WTC11 (cell line): ENCODE results near the gene CYP4X1. TPM values are rescaled to one million over a fixed set of nuclear protein-coding genes. Genes with fewer than 3 reads are reported as not detected.

Experiments
- ATAC-seq: fragments of 200-7000 bp; cut with Tn5 transposase; 2 replicates; pipeline ENCODE4 v1.10.0; 2021; ENCODE audit warnings: mild to moderate bottlenecking, moderate library complexity
- CTCF ChIA-PET: fragments of 300-600 bp; sonication (Branson Sonifier 250); formaldehyde crosslinking; loops from one replicate; lab custom pipeline; 2021; ENCODE audit warnings: antibody characterized with exemption; lab: Charles Lee
- POLR2A ChIA-PET: fragments of 350-600 bp; sonication (Branson Sonifier 250); formaldehyde crosslinking; loops from one replicate; lab custom pipeline; 2021; ENCODE audit warnings: antibody characterized with exemption; lab: Charles Lee
- DNase-seq: peaks from one replicate; pipeline ENCODE4 v3.0.0; 2021; ENCODE audit warnings: low spot score
- H3K27ac Mint-ChIP-seq: 2 replicates; pipeline ENCODE4 v1.8.0; 2021; ENCODE audit warnings: mixed read lengths
- H3K27me3 Mint-ChIP-seq: 2 replicates; pipeline ENCODE4 v1.8.0; 2021; ENCODE audit warnings: low read depth, mild to moderate bottlenecking, moderate library complexity, mixed read lengths
- H3K36me3 Mint-ChIP-seq: 2 replicates; pipeline ENCODE4 v1.8.0; 2021; ENCODE audit warnings: mixed read lengths
- H3K4me1 Mint-ChIP-seq: 2 replicates; pipeline ENCODE4 v1.8.0; 2022; ENCODE audit warnings: mixed read lengths
- H3K4me3 Mint-ChIP-seq: 2 replicates; pipeline ENCODE4 v1.8.0; 2021; ENCODE audit warnings: mild to moderate bottlenecking, moderate library complexity, mixed read lengths
- H3K9me3 Mint-ChIP-seq: 2 replicates; pipeline ENCODE4 v1.8.0; 2021; ENCODE audit warnings: mixed read lengths
- ARID4B ChIP-seq: sonication (generic); formaldehyde crosslinking; IDR thresholded peaks from 2 replicates; pipeline ENCODE4 v1.8.0; 2023; ENCODE audit warnings: missing genetic modification reagents, mild to moderate bottlenecking, borderline replicate concordance
- ATF1 ChIP-seq: sonication (generic); formaldehyde crosslinking; IDR thresholded peaks from 2 replicates; pipeline ENCODE4 v1.8.1; 2023; ENCODE audit warnings: mild to moderate bottlenecking, moderate library complexity, missing genetic modification reagents
- CBFB ChIP-seq: sonication (generic); formaldehyde crosslinking; IDR thresholded peaks from 2 replicates; pipeline ENCODE4 v1.8.1; 2022; ENCODE audit warnings: mild to moderate bottlenecking, low read depth, missing genetic modification reagents
- E2F1 ChIP-seq: sonication (generic); formaldehyde crosslinking; IDR thresholded peaks from 2 replicates; pipeline ENCODE4 v1.8.0; 2022; ENCODE audit warnings: mild to moderate bottlenecking, missing genetic modification reagents
- ELF4 ChIP-seq: sonication (generic); formaldehyde crosslinking; IDR thresholded peaks from 2 replicates; pipeline ENCODE4 v1.8.1; 2022; ENCODE audit warnings: low read depth, mild to moderate bottlenecking, moderate library complexity, missing genetic modification reagents
- FOXP4 ChIP-seq: sonication (generic); formaldehyde crosslinking; IDR thresholded peaks from 2 replicates; pipeline ENCODE4 v1.8.0; 2022; ENCODE audit warnings: mild to moderate bottlenecking, missing genetic modification reagents
- GRHL2 ChIP-seq: fragments of 250-450 bp; sonication (Bioruptor Pico); IDR thresholded peaks from 2 replicates; pipeline ENCODE4 v1.8.0; 2022; ENCODE audit warnings: mild to moderate bottlenecking, moderate library complexity; ENCODE audit not compliant: insufficient replicate concordance, severe bottlenecking
- JAZF1 ChIP-seq: fragments of 250-450 bp; sonication (Bioruptor Pico); IDR thresholded peaks from 2 replicates; pipeline ENCODE4 v1.9.0; 2021; ENCODE audit warnings: moderate library complexity, mild to moderate bottlenecking, inconsistent platforms
- NFE2L1 ChIP-seq: sonication (generic); formaldehyde crosslinking; IDR thresholded peaks from 2 replicates; pipeline ENCODE4 v1.8.1; 2023; ENCODE audit warnings: missing genetic modification reagents
- PRRX2 ChIP-seq: fragments of 250-450 bp; sonication (Bioruptor Pico); IDR thresholded peaks from 2 replicates; pipeline ENCODE4 v1.8.0; 2021; ENCODE audit warnings: mild to moderate bottlenecking
- RORB ChIP-seq: fragments of 250-450 bp; sonication (Bioruptor Pico); IDR thresholded peaks from 2 replicates; pipeline ENCODE4 v1.9.0; 2021; ENCODE audit warnings: mild to moderate bottlenecking
- SMAD4 ChIP-seq: sonication (generic); formaldehyde crosslinking; IDR thresholded peaks from 2 replicates; pipeline ENCODE4 v1.8.0; 2022; ENCODE audit warnings: mild to moderate bottlenecking, missing genetic modification reagents
- SP1 ChIP-seq: sonication (generic); formaldehyde crosslinking; conservative IDR thresholded peaks from 2 replicates; pipeline ENCODE4 v1.8.1; 2022; ENCODE audit warnings: missing genetic modification reagents
- USF1 ChIP-seq: sonication (generic); formaldehyde crosslinking; IDR thresholded peaks from 2 replicates; pipeline ENCODE4 v1.8.0; 2022; ENCODE audit warnings: mild to moderate bottlenecking, missing genetic modification reagents
- USF2 ChIP-seq: sonication (generic); formaldehyde crosslinking; IDR thresholded peaks from 2 replicates; pipeline ENCODE4 v1.8.1; 2023; ENCODE audit warnings: mild to moderate bottlenecking, missing genetic modification reagents, moderate library complexity
- ZNF138 ChIP-seq: sonication (generic); formaldehyde crosslinking; conservative IDR thresholded peaks from 2 replicates; pipeline ENCODE4 v1.8.1; 2022; ENCODE audit warnings: mild to moderate bottlenecking, moderate library complexity, missing genetic modification reagents
- ZNF263 ChIP-seq: sonication (generic); formaldehyde crosslinking; IDR thresholded peaks from 2 replicates; pipeline ENCODE4 v1.8.1; 2022; ENCODE audit warnings: low read depth, mild to moderate bottlenecking, moderate library complexity, missing genetic modification reagents
- ZNF281 ChIP-seq: sonication (generic); formaldehyde crosslinking; IDR thresholded peaks from 2 replicates; pipeline ENCODE4 v1.8.0; 2023; ENCODE audit warnings: mild to moderate bottlenecking, missing genetic modification reagents
- ZNF396 ChIP-seq: fragments of 250-450 bp; sonication (Bioruptor Pico); IDR thresholded peaks from 2 replicates; pipeline ENCODE4 v1.8.0; 2021; ENCODE audit warnings: mild to moderate bottlenecking, moderate library complexity, borderline replicate concordance
- ZNF423 ChIP-seq: fragments of 250-450 bp; sonication (Bioruptor Pico); IDR thresholded peaks from 2 replicates; pipeline ENCODE4 v2.1.2; 2022; ENCODE audit warnings: mild to moderate bottlenecking, moderate library complexity
- ZNF671 ChIP-seq: fragments of 250-450 bp; sonication (Bioruptor Pico); IDR thresholded peaks from 2 replicates; pipeline ENCODE4 v1.8.0; 2021; ENCODE audit warnings: mild to moderate bottlenecking
- total RNA-seq: library from RNA; stranded (reverse); gene quantifications from 3 replicates; pipeline ENCODE4 v1.2.3, GENCODE V29; 2021

CYP4X1 gene
- total RNA-seq, 1 experiment from 2014 or later = 1.3 TPM

GRCh38 chr1:47013293-47013692, 10.2 kb upstream of the CYP4X1 start:
- POLR2A ChIA-PET = no interaction called here
- ATAC-seq = no peak
- H3K27ac Mint-ChIP-seq = no peak overlapping the region
- no peak for TF ChIP-seq ELF4 (CRISPR knock-in tag)
- TF ChIP-seq ATF1 = no peak
- TF ChIP-seq ZNF263 = no peak
- TF ChIP-seq GRHL2 = no peak
- TF ChIP-seq ZNF671 = no peak
- TF ChIP-seq JAZF1 (CRISPR knock-in tag) = no peak
- no peak for TF ChIP-seq ZNF138 (CRISPR knock-in tag)
- no peak for TF ChIP-seq PRRX2 (CRISPR knock-in tag)
- no peak for TF ChIP-seq SP1 (CRISPR knock-in tag)
- no peak for TF ChIP-seq FOXP4 (CRISPR knock-in tag)
- TF ChIP-seq, all 79 proteins: peak for 0
- DNase-seq = no peak
- peaks cover 41% of the 10 kb centered on the region for H3K27me3 Mint-ChIP-seq
- no peak overlapping the region for H3K4me3 Mint-ChIP-seq
- H3K36me3 Mint-ChIP-seq = no peaks in the 10 kb centered on the region
- H3K4me1 Mint-ChIP-seq = peaks cover 11% of the 10 kb centered on the region
- CTCF ChIA-PET = no interaction called here
- peaks cover 20% of the 10 kb centered on the region for H3K9me3 Mint-ChIP-seq

- Mint-ChIP-seq H3K27me3 (peaks cover 41% of the 10 kb centered on the region), H3K4me1 (peaks cover 40% of the 10 kb centered on the region), H3K36me3 (no peaks in the 10 kb centered on the region), H3K4me3 (no peak overlapping the region), H3K9me3 (peaks cover 6% of the 10 kb centered on the region)
- DNase-seq (no peak), ATAC-seq (no peak)
- ChIA-PET CTCF (interaction anchor here (1.0 kb wide), 1 partner anchor 19 kb away, joined by 6 read pairs; no protein-coding TSS in a partner anchor), POLR2A (no interaction called here)
- TF ChIP-seq USF2 (CRISPR knock-in tag) (no peak), ZNF396 (CRISPR knock-in tag) (no peak)
- TF ChIP-seq, all 79 proteins: peak for 0
- H3K27ac Mint-ChIP-seq = no peak overlapping the region
Measured at GRCh38 chr1:47021070-47021469, 2.4 kb upstream of the CYP4X1 start.

GRCh38 chr1:47024141-47024801, 802 bp downstream of the CYP4X1 start:
- Mint-ChIP-seq H3K9me3 (no peaks in the 10 kb centered on the region), H3K4me1 (peaks cover 25% of the 10 kb centered on the region), H3K36me3 (no peaks in the 10 kb centered on the region), H3K4me3 (peak overlapping the region; percentile 72), H3K27me3 (peaks cover 41% of the 10 kb centered on the region), H3K27ac (no peak overlapping the region)
- DNase-seq = no peak
- POLR2A ChIA-PET = no interaction called here
- CTCF ChIA-PET = interaction anchor here (0.9 to 1.9 kb wide), 7 partner anchors 10 to 155 kb away, joined by 3 to 7 read pairs (median 4); no protein-coding TSS in a partner anchor
- ATAC-seq = no peak
- no peak for TF ChIP-seq NFE2L1
- no peak for TF ChIP-seq RORB (CRISPR knock-in tag)
- TF ChIP-seq JAZF1 (CRISPR knock-in tag) = no peak
- TF ChIP-seq E2F1 = no peak
- TF ChIP-seq ZNF423 (CRISPR knock-in tag) = no peak
- TF ChIP-seq ZNF281 (CRISPR knock-in tag) = no peak
- no peak for TF ChIP-seq ZNF396 (CRISPR knock-in tag)
- no peak for TF ChIP-seq USF1
- TF ChIP-seq ARID4B (CRISPR knock-in tag) = no peak
- TF ChIP-seq SMAD4 (CRISPR knock-in tag) = no peak
- TF ChIP-seq CBFB (CRISPR knock-in tag) = no peak
